PFSK-1 (cell line): ENCODE results near the gene OR8B2.

Experiments used
- FOXP2 ChIP-seq: optimal IDR thresholded peaks from 2 replicates; pipeline ENCODE3; 2011; ENCODE audit warnings: borderline replicate concordance, control low read depth, inconsistent platforms; ENCODE audit not compliant: insufficient read depth; ENCODE audit errors: extremely low read length, extremely low read depth
- SIN3A ChIP-seq: IDR thresholded peaks from 2 replicates; pipeline ENCODE4 v1.6.1; 2012; ENCODE audit warnings: mild to moderate bottlenecking, low read length, moderate library complexity, borderline replicate concordance; ENCODE audit not compliant: insufficient read depth

DNA sequence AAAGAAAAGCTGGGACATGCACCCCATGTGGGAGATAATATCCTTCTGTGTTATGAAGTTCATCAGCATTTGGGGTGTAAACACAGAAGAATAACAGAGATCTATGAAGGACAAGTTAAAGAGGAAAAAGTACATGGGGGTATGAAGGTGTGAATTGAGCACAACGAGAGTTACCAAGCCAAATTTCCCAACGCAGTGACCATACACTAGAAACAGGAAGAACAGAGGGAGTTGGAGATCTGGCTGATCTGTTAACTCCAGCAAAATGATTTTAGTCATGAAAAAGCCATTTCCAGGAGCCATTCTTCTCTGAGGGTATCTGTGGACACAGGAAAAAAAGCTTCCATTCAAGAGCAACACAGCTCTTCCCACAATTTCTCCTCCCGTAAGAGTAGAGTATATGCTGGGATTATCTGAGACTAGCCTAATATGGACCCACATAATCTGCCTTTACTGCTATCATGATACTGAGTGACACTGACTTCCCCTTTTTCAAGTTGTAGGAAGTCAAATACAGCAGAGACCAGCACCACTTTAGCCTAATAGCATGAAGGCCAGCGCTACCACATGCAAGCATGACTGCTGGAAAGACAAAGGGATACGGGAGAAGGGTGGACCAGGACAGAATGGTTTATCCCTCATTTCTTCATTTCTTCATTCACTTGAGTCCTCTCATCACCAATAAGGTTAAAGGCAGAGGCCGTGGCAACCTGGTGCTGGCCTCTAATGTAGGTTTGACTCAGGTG is 44.7 kb downstream of the OR8B2 start:
- TF ChIP-seq SIN3A: no peak
- no peak for TF ChIP-seq FOXP2
